K562 (cell line): Measurements from ENCODE around the gene HSPB6. TPM values are rescaled to one million over a fixed set of nuclear protein-coding genes. Genes with fewer than 3 reads are reported as not detected.

Experiments
- CHCHD3 ChIP-seq: fragments of 250-450 bp; sonication (Bioruptor Pico); IDR thresholded peaks from 2 replicates; pipeline ENCODE4 v2.1.2; 2022; ENCODE audit warnings: mild to moderate bottlenecking
- CREB5 ChIP-seq: fragments of 250-450 bp; sonication (Bioruptor Pico); IDR thresholded peaks from 2 replicates; pipeline ENCODE4 v1.5.0; 2020; ENCODE audit warnings: mild to moderate bottlenecking
- NONO ChIP-seq, 2 experiments: fragments of 200-400 bp in 1 of 2; fragments of 450-650 bp in 1 of 2; formaldehyde crosslinking in 1 of 2; IDR thresholded peaks; 2 replicates each; pipeline ENCODE4 v1.6.1; 2017; ENCODE audit warnings: low read depth in 2 of 2, mild to moderate bottlenecking in 2 of 2, moderate library complexity in 2 of 2, low read length in 1 of 2
- NR2C1 ChIP-seq, 2 experiments: fragments of 450-650 bp; IDR thresholded peaks; 2 replicates each; pipeline ENCODE4 v1.6.1; 2017; ENCODE audit warnings: mild to moderate bottlenecking in 2 of 2, antibody characterized with exemption in 1 of 2, inconsistent platforms in 1 of 2, missing compliant biosample characterization in 1 of 2, missing genetic modification characterization in 1 of 2
- POLR2AphosphoS2 ChIP-seq: IDR thresholded peaks from 2 replicates; pipeline ENCODE4 v1.6.1; 2012; ENCODE audit warnings: low read length, improper control_type of control experiment
- POLR2AphosphoS5 ChIP-seq: IDR thresholded peaks from 2 replicates; pipeline ENCODE4 v1.6.1; 2011; ENCODE audit warnings: mild to moderate bottlenecking, low read depth, low read length, moderate library complexity; ENCODE audit not compliant: control insufficient read depth, insufficient read depth
- PURB ChIP-seq: sonication (generic); formaldehyde crosslinking; IDR thresholded peaks from 2 replicates; pipeline ENCODE4 v1.9.0; 2021; ENCODE audit warnings: low read depth, mild to moderate bottlenecking, missing genetic modification reagents
- TAF15 ChIP-seq: fragments of 200-400 bp; formaldehyde crosslinking; IDR thresholded peaks from 2 replicates; pipeline ENCODE4 v1.6.1; 2017; ENCODE audit warnings: mild to moderate bottlenecking, low read depth, low read length, moderate library complexity
- USF1 ChIP-seq: sonication (generic); formaldehyde crosslinking; IDR thresholded peaks from 2 replicates; pipeline ENCODE4 v1.9.0; 2022; ENCODE audit warnings: mild to moderate bottlenecking, missing genetic modification reagents
- ZKSCAN3 ChIP-seq: fragments of 250-450 bp; sonication (Bioruptor Pico); IDR thresholded peaks from 2 replicates; pipeline ENCODE4 v1.4.0; 2020
- ZNF717 ChIP-seq: fragments of 250-450 bp; sonication (Bioruptor Pico); IDR thresholded peaks from 2 replicates; pipeline ENCODE4 v1.5.0; 2021
- ZNF79 ChIP-seq: fragments of 250-450 bp; sonication (Bioruptor Pico); IDR thresholded peaks from 2 replicates; pipeline ENCODE4 v1.4.0; 2020; ENCODE audit warnings: low read depth, mild to moderate bottlenecking, moderate library complexity
- polyA plus RNA-seq, 8 experiments: library from polyadenylated mRNA; depleted of rRNA in 4 of 8; stranded (reverse) in 5 of 8; unstranded in 3 of 8; fragments of >200 nt; fragmentation: Nextera tagmentation in 2 of 8; fragmentation: Illumina TruSeq in 1 of 8; extraction: Ambion mirVana in 2 of 8; extraction: Trizol in 1 of 8; gene quantifications; 2 replicates each; pipeline versions ENCODE4 v1.2.1 to v1.2.3, GENCODE V29; 2011 to 2014; ENCODE audit warnings: inconsistent platforms in 1 of 8, missing spikeins in 1 of 8
- total RNA-seq, 7 experiments: library from RNA; depleted of rRNA in 6 of 7; stranded (reverse); fragments of >200 nt in 6 of 7; fragmentation: Illumina TruSeq in 2 of 7; extraction: Trizol in 2 of 7; gene quantifications; 2 replicates each; pipeline versions ENCODE4 v1.2.1 to v1.2.3, GENCODE V29; 2011 to 2021; ENCODE audit warnings: low replicate concordance in 1 of 7
- TF ChIP-seq, protein P1 (sequence below): fragments of 200-600 bp; sonication (generic); IDR thresholded peaks from one replicate; pipeline ENCODE4 v1.6.1; 2012; ENCODE audit warnings: mild to moderate bottlenecking, low read depth, low read length, inconsistent platforms

The HSPB6 gene
- total and polyA plus RNA-seq, 9 of the 15 experiments (the other 6 are each of a cell fraction or from before 2014, with no cell fraction given) = 0.55 TPM; not detected in 8

DNA sequence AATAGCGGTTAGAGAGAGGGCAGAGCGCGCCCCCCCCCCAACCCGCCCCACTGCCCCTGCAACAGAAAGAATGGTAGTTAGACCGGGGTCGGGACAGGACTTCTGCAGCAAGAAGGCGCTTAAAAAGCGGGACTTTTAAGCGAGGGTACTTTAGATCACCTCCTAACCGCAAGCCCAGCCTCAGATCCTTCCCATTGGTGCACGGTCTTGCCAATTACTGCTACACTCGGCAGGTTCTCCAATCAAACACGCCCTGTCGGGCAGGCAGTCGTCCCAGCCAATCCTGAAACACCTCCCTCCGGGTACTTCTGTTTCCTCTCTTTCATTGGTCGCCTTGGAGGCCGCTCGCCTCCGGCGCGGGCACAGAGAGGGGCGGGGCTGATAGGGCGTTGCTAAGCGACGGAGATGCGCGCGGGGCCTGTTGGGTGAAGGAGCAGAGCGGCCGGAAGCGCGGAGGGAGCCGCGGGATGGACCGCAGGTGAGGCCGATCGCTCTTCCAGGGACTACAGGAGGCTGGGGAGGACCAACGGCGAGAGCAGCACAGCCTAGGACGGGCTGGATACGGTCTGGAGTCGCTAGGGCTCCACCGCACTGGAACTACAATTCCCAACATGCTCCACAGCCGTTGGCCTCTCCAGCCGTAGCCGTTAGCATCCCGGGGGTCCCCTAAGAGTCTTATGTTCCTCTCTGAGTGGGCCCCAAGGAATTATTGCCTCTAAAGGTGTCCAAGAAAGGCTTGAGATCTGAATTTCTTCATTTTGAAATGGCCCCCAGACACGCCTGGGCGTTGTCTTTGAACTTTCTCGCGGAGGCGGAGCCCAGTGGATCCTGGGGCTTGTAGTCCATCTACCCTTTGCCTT lies 1.1 kb upstream of the HSPB6 start, which contains the start of gene PROSER3 (continued):
- TF ChIP-seq USF1 (CRISPR knock-in tag) (no peak), TAF15 (no peak), NONO (IDR thresholded peaks at IDR 0.05; ENCODE audit: low read depth in 2 of 2, low read length in 1 of 2) (no peak), ZNF717 (no peak), CREB5 (no peak), PURB (no peak), ZKSCAN3 (CRISPR knock-in tag) (no peak), POLR2AphosphoS2 (no peak; the same call in 1 of the 2 replicates), ZNF79 (CRISPR knock-in tag) (no peak), NR2C1 (IDR thresholded peaks at IDR 0.05) (peak; percentile 91), NR2C1 (tag; IDR thresholded peaks at IDR 0.05) (peak; percentile 93), CHCHD3 (no peak), POLR2AphosphoS5 (peak; percentile 45; the same call in 1 of the 2 replicates)
- TF ChIP-seq, protein P1, sequence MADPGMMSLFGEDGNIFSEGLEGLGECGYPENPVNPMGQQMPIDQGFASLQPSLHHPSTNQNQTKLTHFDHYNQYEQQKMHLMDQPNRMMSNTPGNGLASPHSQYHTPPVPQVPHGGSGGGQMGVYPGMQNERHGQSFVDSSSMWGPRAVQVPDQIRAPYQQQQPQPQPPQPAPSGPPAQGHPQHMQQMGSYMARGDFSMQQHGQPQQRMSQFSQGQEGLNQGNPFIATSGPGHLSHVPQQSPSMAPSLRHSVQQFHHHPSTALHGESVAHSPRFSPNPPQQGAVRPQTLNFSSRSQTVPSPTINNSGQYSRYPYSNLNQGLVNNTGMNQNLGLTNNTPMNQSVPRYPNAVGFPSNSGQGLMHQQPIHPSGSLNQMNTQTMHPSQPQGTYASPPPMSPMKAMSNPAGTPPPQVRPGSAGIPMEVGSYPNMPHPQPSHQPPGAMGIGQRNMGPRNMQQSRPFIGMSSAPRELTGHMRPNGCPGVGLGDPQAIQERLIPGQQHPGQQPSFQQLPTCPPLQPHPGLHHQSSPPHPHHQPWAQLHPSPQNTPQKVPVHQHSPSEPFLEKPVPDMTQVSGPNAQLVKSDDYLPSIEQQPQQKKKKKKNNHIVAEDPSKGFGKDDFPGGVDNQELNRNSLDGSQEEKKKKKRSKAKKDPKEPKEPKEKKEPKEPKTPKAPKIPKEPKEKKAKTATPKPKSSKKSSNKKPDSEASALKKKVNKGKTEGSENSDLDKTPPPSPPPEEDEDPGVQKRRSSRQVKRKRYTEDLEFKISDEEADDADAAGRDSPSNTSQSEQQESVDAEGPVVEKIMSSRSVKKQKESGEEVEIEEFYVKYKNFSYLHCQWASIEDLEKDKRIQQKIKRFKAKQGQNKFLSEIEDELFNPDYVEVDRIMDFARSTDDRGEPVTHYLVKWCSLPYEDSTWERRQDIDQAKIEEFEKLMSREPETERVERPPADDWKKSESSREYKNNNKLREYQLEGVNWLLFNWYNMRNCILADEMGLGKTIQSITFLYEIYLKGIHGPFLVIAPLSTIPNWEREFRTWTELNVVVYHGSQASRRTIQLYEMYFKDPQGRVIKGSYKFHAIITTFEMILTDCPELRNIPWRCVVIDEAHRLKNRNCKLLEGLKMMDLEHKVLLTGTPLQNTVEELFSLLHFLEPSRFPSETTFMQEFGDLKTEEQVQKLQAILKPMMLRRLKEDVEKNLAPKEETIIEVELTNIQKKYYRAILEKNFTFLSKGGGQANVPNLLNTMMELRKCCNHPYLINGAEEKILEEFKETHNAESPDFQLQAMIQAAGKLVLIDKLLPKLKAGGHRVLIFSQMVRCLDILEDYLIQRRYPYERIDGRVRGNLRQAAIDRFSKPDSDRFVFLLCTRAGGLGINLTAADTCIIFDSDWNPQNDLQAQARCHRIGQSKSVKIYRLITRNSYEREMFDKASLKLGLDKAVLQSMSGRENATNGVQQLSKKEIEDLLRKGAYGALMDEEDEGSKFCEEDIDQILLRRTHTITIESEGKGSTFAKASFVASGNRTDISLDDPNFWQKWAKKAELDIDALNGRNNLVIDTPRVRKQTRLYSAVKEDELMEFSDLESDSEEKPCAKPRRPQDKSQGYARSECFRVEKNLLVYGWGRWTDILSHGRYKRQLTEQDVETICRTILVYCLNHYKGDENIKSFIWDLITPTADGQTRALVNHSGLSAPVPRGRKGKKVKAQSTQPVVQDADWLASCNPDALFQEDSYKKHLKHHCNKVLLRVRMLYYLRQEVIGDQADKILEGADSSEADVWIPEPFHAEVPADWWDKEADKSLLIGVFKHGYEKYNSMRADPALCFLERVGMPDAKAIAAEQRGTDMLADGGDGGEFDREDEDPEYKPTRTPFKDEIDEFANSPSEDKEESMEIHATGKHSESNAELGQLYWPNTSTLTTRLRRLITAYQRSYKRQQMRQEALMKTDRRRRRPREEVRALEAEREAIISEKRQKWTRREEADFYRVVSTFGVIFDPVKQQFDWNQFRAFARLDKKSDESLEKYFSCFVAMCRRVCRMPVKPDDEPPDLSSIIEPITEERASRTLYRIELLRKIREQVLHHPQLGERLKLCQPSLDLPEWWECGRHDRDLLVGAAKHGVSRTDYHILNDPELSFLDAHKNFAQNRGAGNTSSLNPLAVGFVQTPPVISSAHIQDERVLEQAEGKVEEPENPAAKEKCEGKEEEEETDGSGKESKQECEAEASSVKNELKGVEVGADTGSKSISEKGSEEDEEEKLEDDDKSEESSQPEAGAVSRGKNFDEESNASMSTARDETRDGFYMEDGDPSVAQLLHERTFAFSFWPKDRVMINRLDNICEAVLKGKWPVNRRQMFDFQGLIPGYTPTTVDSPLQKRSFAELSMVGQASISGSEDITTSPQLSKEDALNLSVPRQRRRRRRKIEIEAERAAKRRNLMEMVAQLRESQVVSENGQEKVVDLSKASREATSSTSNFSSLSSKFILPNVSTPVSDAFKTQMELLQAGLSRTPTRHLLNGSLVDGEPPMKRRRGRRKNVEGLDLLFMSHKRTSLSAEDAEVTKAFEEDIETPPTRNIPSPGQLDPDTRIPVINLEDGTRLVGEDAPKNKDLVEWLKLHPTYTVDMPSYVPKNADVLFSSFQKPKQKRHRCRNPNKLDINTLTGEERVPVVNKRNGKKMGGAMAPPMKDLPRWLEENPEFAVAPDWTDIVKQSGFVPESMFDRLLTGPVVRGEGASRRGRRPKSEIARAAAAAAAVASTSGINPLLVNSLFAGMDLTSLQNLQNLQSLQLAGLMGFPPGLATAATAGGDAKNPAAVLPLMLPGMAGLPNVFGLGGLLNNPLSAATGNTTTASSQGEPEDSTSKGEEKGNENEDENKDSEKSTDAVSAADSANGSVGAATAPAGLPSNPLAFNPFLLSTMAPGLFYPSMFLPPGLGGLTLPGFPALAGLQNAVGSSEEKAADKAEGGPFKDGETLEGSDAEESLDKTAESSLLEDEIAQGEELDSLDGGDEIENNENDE = no peak
